Pancreas (tissue), 8 donors: ENCODE data around the gene TFE3. TPM values are rescaled to one million over a fixed set of nuclear protein-coding genes. Genes with fewer than 3 reads are reported as not detected.

Source experiments
- polyA plus RNA-seq, 2 donors: library from polyadenylated mRNA; stranded (reverse); fragments of 200-250 nt; gene quantifications; one replicate each; pipeline ENCODE4 v1.2.3, GENCODE V29; 2013
- total RNA-seq, 6 donors: library from RNA; stranded (reverse); fragmentation: NEBNext Ultra II Directional in 4 of 6; extraction: Animal tissue kit (Norgen Biotek cat#: 25700) in 4 of 6; gene quantifications; one replicate each; pipeline versions ENCODE4 v1.2.1 to v1.2.4, GENCODE V29; 2021 to 2023
- donor health status: healthy with polysubstance abuse.
- donor health status: DM: no; HTN: no; CAD: no; lungs with moderate emphysema.
- donor health status: DM: no; HTN: no; CAD: no.
- donor health status: Bipolar disorder and iron deficiency.
- donor health status: DM: yes; HTN: yes; CAD: no.
- donor health status: DM: no; HTN: no; CAD: no.
- donor health status: DM: no; HTN: no; CAD: no.
- donor health status: DM: yes; HTN: yes; CAD: no.

The TFE3 gene
- total and polyA plus RNA-seq, 8 donors = 8.5 to 20.6 (median 13.6) TPM

Other genes with a start within 250 kb of the TFE3 start
- 10 to 100 TPM; 24.9 to 58.4 (median 30.9) TPM for gene HDAC6, start 241.3 kb downstream of the TFE3 start, total RNA-seq
- gene HDAC6, start 241.3 kb downstream of the TFE3 start, polyA plus RNA-seq = 100 to 1,000 TPM in 1 of 2 donors, 10 to 100 TPM in 1; 81.2 to 132 TPM
- gene ERAS, start 216.8 kb downstream of the TFE3 start, total RNA-seq = not detected
- under 1 TPM; 0.11 to 0.49 TPM for gene ERAS, start 216.8 kb downstream of the TFE3 start, polyA plus RNA-seq
- 10 to 100 TPM; 10.3 to 50.5 (median 20.1) TPM for gene PCSK1N, start 207.7 kb downstream of the TFE3 start, total RNA-seq
- 100 to 1,000 TPM; 167 to 368 TPM for gene PCSK1N, start 207.7 kb downstream of the TFE3 start, polyA plus RNA-seq
- 10 to 100 TPM; 15.7 to 26.0 (median 19.5) TPM for gene TIMM17B, start 145.6 kb downstream of the TFE3 start, total RNA-seq
- 10 to 100 TPM; 29.8 to 48.9 TPM for gene TIMM17B, start 145.6 kb downstream of the TFE3 start, polyA plus RNA-seq
- 10 to 100 TPM; 36.4 to 66.5 (median 49.3) TPM for gene PQBP1, start 145.4 kb downstream of the TFE3 start, total RNA-seq
- 100 to 1,000 TPM; 108 to 112 TPM for gene PQBP1, start 145.4 kb downstream of the TFE3 start, polyA plus RNA-seq
- gene SLC35A2, start 131.7 kb downstream of the TFE3 start, total RNA-seq = 10 to 100 TPM in 5 of 6 donors, 1 to 10 TPM in 1; 9.9 to 20.6 (median 14.6) TPM
- gene SLC35A2, start 131.7 kb downstream of the TFE3 start, polyA plus RNA-seq = 10 to 100 TPM in 1 of 2 donors, 1 to 10 TPM in 1; 7.1 to 16.0 TPM
- 1 to 10 TPM; 1.3 to 8.6 (median 2.4) TPM for gene PIM2, start 124.3 kb downstream of the TFE3 start, total RNA-seq
- 1 to 10 TPM; 2.8 to 8.2 TPM for gene PIM2, start 124.3 kb downstream of the TFE3 start, polyA plus RNA-seq
- gene OTUD5, start 85.8 kb downstream of the TFE3 start, total RNA-seq = 10 to 100 TPM; 14.2 to 28.7 (median 17.9) TPM
- 10 to 100 TPM; 32.5 to 34.3 TPM for gene OTUD5, start 85.8 kb downstream of the TFE3 start, polyA plus RNA-seq
- gene KCND1, start 71.5 kb downstream of the TFE3 start, total RNA-seq = 1 to 10 TPM in 2 of 6 donors, under 1 TPM in 4; 0.12 to 1.7 (median 0.68) TPM
- 1 to 10 TPM in 1 of 2 donors, under 1 TPM in 1; 0.84 to 1.3 TPM for gene KCND1, start 71.5 kb downstream of the TFE3 start, polyA plus RNA-seq
- 10 to 100 TPM; 12.5 to 26.0 (median 17.2) TPM for gene GRIPAP1, start 41.1 kb downstream of the TFE3 start, total RNA-seq
- 10 to 100 TPM; 32.2 to 32.7 TPM for gene GRIPAP1, start 41.1 kb downstream of the TFE3 start, polyA plus RNA-seq
- gene CCDC120, start 15.6 kb upstream of the TFE3 start, total RNA-seq = 10 to 100 TPM in 1 of 6 donors, 1 to 10 TPM in 5; 4.5 to 10.6 (median 6.8) TPM
- 1 to 10 TPM; 7.3 to 8.2 TPM for gene CCDC120, start 15.6 kb upstream of the TFE3 start, polyA plus RNA-seq
- gene PRAF2, start 30.6 kb upstream of the TFE3 start, total RNA-seq = 1 to 10 TPM; 1.3 to 8.8 (median 3.9) TPM
- 10 to 100 TPM; 11.3 to 15.8 TPM for gene PRAF2, start 30.6 kb upstream of the TFE3 start, polyA plus RNA-seq
- gene WDR45, start 36.5 kb upstream of the TFE3 start, total RNA-seq = 10 to 100 TPM; 34.9 to 48.5 (median 45.6) TPM
- gene WDR45, start 36.5 kb upstream of the TFE3 start, polyA plus RNA-seq = 100 to 1,000 TPM in 1 of 2 donors, 10 to 100 TPM in 1; 98.1 to 121 TPM
- 10 to 100 TPM in 1 of 6 donors, 1 to 10 TPM in 5; 5.4 to 11.5 (median 7.7) TPM for gene GPKOW, start 80.4 kb upstream of the TFE3 start, total RNA-seq
- gene GPKOW, start 80.4 kb upstream of the TFE3 start, polyA plus RNA-seq = 10 to 100 TPM in 1 of 2 donors, 1 to 10 TPM in 1; 5.1 to 10.5 TPM
- gene MAGIX, start 119.4 kb upstream of the TFE3 start, total RNA-seq = 10 to 100 TPM in 1 of 6 donors, 1 to 10 TPM in 5; 6.8 to 12.7 (median 8.3) TPM
- 10 to 100 TPM; 12.8 to 25.7 TPM for gene MAGIX, start 119.4 kb upstream of the TFE3 start, polyA plus RNA-seq
- 100 to 1,000 TPM in 4 of 6 donors, 10 to 100 TPM in 2; 36.0 to 125 (median 114) TPM for gene PLP2, start 128.5 kb upstream of the TFE3 start, total RNA-seq
- 100 to 1,000 TPM; 119 to 126 TPM for gene PLP2, start 128.5 kb upstream of the TFE3 start, polyA plus RNA-seq
- gene PRICKLE3, start 143.0 kb upstream of the TFE3 start, total RNA-seq = 1 to 10 TPM; 4.2 to 7.0 (median 5.6) TPM
- gene PRICKLE3, start 143.0 kb upstream of the TFE3 start, polyA plus RNA-seq = 1 to 10 TPM; 4.3 to 6.7 TPM
- gene SYP, start 156.8 kb upstream of the TFE3 start, total RNA-seq = 1 to 10 TPM; 2.0 to 9.8 (median 4.2) TPM
- gene SYP, start 156.8 kb upstream of the TFE3 start, polyA plus RNA-seq = 10 to 100 TPM; 13.4 to 41.7 TPM
- under 1 TPM; 0.03 to 0.87 (median 0.18) TPM for gene CACNA1F, start 190.0 kb upstream of the TFE3 start, total RNA-seq
- gene CACNA1F, start 190.0 kb upstream of the TFE3 start, polyA plus RNA-seq = under 1 TPM; 0.23 to 0.30 TPM
- 10 to 100 TPM in 1 of 6 donors, 1 to 10 TPM in 5; 6.2 to 11.4 (median 8.6) TPM for gene CCDC22, start 192.1 kb upstream of the TFE3 start, total RNA-seq
- 10 to 100 TPM in 1 of 2 donors, 1 to 10 TPM in 1; 9.3 to 13.8 TPM for gene CCDC22, start 192.1 kb upstream of the TFE3 start, polyA plus RNA-seq
- gene FOXP3, start 221.4 kb upstream of the TFE3 start, total RNA-seq = under 1 TPM in 2 of 6 donors, not detected in 4; 0.04 to 0.12 TPM
- under 1 TPM in 1 of 2 donors, not detected in 1; 0.16 TPM for gene FOXP3, start 221.4 kb upstream of the TFE3 start, polyA plus RNA-seq
- gene PPP1R3F, start 226.4 kb upstream of the TFE3 start, total RNA-seq = 1 to 10 TPM; 1.1 to 2.8 (median 1.6) TPM
- 1 to 10 TPM; 2.9 to 5.6 TPM for gene PPP1R3F, start 226.4 kb upstream of the TFE3 start, polyA plus RNA-seq